ENCODE data around the gene SPEF1.

The SPEF1 gene

GRCh38 chr20:3785240-3786125 lies 4.2 kb upstream of the SPEF1 start:
- POLR2A ChIA-PET: interaction anchor here (0.7 to 3.3 kb wide), 8 partner anchors 15 to 288 kb away, joined by 3 to 47 read pairs (median 6); partner anchors contain the start of genes ADISSP and AP5S1
- no peak for DNase-seq (ENCODE audit: extremely low spot score)
- TF ChIP-seq SP1 (IDR thresholded peaks at IDR 0.05): no peak
- TF ChIP-seq LEF1 (IDR thresholded peaks at IDR 0.05; ENCODE audit: borderline replicate concordance): no peak
- no peak for TF ChIP-seq L3MBTL2 (conservative IDR thresholded peaks at IDR 0.05)
- no peak for TF ChIP-seq PKNOX1 (IDR thresholded peaks at IDR 0.05)
- TF ChIP-seq TARDBP (IDR thresholded peaks at IDR 0.05): no peak
- TF ChIP-seq SUZ12 (IDR thresholded peaks at IDR 0.05): no peak
- TF ChIP-seq FOXA1 (IDR thresholded peaks at IDR 0.05): no peak
- TF ChIP-seq ZNF384 (IDR thresholded peaks at IDR 0.05): no peak
- TF ChIP-seq NFRKB (IDR thresholded peaks at IDR 0.05): no peak
- no peak for TF ChIP-seq ELF4 (IDR thresholded peaks at IDR 0.05)
- no peak for TF ChIP-seq ARNT (IDR thresholded peaks at IDR 0.05)
- no peak for TF ChIP-seq HDGF (IDR thresholded peaks at IDR 0.05; ENCODE audit: borderline replicate concordance)
- TF ChIP-seq FOXM1 (IDR thresholded peaks at IDR 0.05; ENCODE audit: borderline replicate concordance): no peak
- TF ChIP-seq BHLHE40 (IDR thresholded peaks at IDR 0.05; ENCODE audit: borderline replicate concordance): no peak
- no peak for TF ChIP-seq CTBP1 (IDR thresholded peaks at IDR 0.05; ENCODE audit: borderline replicate concordance)
- no peak for TF ChIP-seq FOXK2 (IDR thresholded peaks at IDR 0.05)
- CTCF ChIA-PET: interaction anchor here (0.6 to 1.7 kb wide), 3 partner anchors 33 to 80 kb away, joined by 3 to 7 read pairs (median 3); no protein-coding TSS in a partner anchor

GRCh38 chr20:3784863-3785239 lies 3.6 kb upstream of the SPEF1 start:
- DNase-seq (ENCODE audit: extremely low spot score): no peak
- TF ChIP-seq ELF4 (IDR thresholded peaks at IDR 0.05) (no peak), TARDBP (IDR thresholded peaks at IDR 0.05) (no peak), CTBP1 (IDR thresholded peaks at IDR 0.05; ENCODE audit: borderline replicate concordance) (no peak), PKNOX1 (IDR thresholded peaks at IDR 0.05) (no peak), ZNF384 (IDR thresholded peaks at IDR 0.05) (no peak), FOXA1 (IDR thresholded peaks at IDR 0.05) (no peak), NFRKB (IDR thresholded peaks at IDR 0.05) (no peak), SUZ12 (IDR thresholded peaks at IDR 0.05) (no peak), ARNT (IDR thresholded peaks at IDR 0.05) (no peak), LEF1 (IDR thresholded peaks at IDR 0.05; ENCODE audit: borderline replicate concordance) (no peak), FOXK2 (IDR thresholded peaks at IDR 0.05) (no peak), SP1 (IDR thresholded peaks at IDR 0.05) (no peak), BHLHE40 (IDR thresholded peaks at IDR 0.05; ENCODE audit: borderline replicate concordance) (no peak), L3MBTL2 (conservative IDR thresholded peaks at IDR 0.05) (no peak), FOXM1 (IDR thresholded peaks at IDR 0.05; ENCODE audit: borderline replicate concordance) (no peak), HDGF (IDR thresholded peaks at IDR 0.05; ENCODE audit: borderline replicate concordance) (no peak)
- POLR2A ChIA-PET: interaction anchor here (2.6 to 3.3 kb wide), 3 partner anchors 15 to 35 kb away, joined by 7 to 47 read pairs (median 11); partner anchors contain the start of genes ADISSP and AP5S1
- CTCF ChIA-PET: no interaction called here

- no peak for DNase-seq (ENCODE audit: extremely low spot score)
- no peak for TF ChIP-seq HDGF (IDR thresholded peaks at IDR 0.05; ENCODE audit: borderline replicate concordance)
- TF ChIP-seq NFRKB (IDR thresholded peaks at IDR 0.05): no peak
- TF ChIP-seq PKNOX1 (IDR thresholded peaks at IDR 0.05): no peak
- no peak for TF ChIP-seq SUZ12 (IDR thresholded peaks at IDR 0.05)
- TF ChIP-seq FOXA1 (IDR thresholded peaks at IDR 0.05): no peak
- no peak for TF ChIP-seq SP1 (IDR thresholded peaks at IDR 0.05)
- TF ChIP-seq L3MBTL2 (conservative IDR thresholded peaks at IDR 0.05): no peak
- TF ChIP-seq ZNF384 (IDR thresholded peaks at IDR 0.05): no peak
- TF ChIP-seq ELF4 (IDR thresholded peaks at IDR 0.05): no peak
- TF ChIP-seq FOXM1 (IDR thresholded peaks at IDR 0.05; ENCODE audit: borderline replicate concordance): no peak
- TF ChIP-seq ARNT (IDR thresholded peaks at IDR 0.05): no peak
- no peak for TF ChIP-seq LEF1 (IDR thresholded peaks at IDR 0.05; ENCODE audit: borderline replicate concordance)
- TF ChIP-seq CTBP1 (IDR thresholded peaks at IDR 0.05; ENCODE audit: borderline replicate concordance): no peak
- TF ChIP-seq FOXK2 (IDR thresholded peaks at IDR 0.05): no peak
- ChIA-PET CTCF (no interaction called here), POLR2A (interaction anchor here (1.3 to 3.3 kb wide), 3 partner anchors 16 to 36 kb away, joined by 4 to 47 read pairs (median 11); partner anchors contain the start of genes ADISSP and AP5S1)
These were observed 3.1 kb upstream of the SPEF1 start for GRCh38 chr20:3784216-3784853.

GRCh38 chr20:3783511-3784195 lies 2.4 kb upstream of the SPEF1 start:
- no peak for DNase-seq (ENCODE audit: extremely low spot score)
- TF ChIP-seq TARDBP (IDR thresholded peaks at IDR 0.05) (no peak), NFRKB (IDR thresholded peaks at IDR 0.05) (no peak), SUZ12 (IDR thresholded peaks at IDR 0.05) (no peak), CTBP1 (IDR thresholded peaks at IDR 0.05; ENCODE audit: borderline replicate concordance) (no peak), ZNF384 (IDR thresholded peaks at IDR 0.05) (no peak), FOXA1 (IDR thresholded peaks at IDR 0.05) (no peak), SP1 (IDR thresholded peaks at IDR 0.05) (no peak), BHLHE40 (IDR thresholded peaks at IDR 0.05; ENCODE audit: borderline replicate concordance) (no peak), PKNOX1 (IDR thresholded peaks at IDR 0.05) (no peak), LEF1 (IDR thresholded peaks at IDR 0.05; ENCODE audit: borderline replicate concordance) (no peak), ARNT (IDR thresholded peaks at IDR 0.05) (no peak), FOXM1 (IDR thresholded peaks at IDR 0.05; ENCODE audit: borderline replicate concordance) (no peak), HDGF (IDR thresholded peaks at IDR 0.05; ENCODE audit: borderline replicate concordance) (no peak), ELF4 (IDR thresholded peaks at IDR 0.05) (no peak), L3MBTL2 (conservative IDR thresholded peaks at IDR 0.05) (no peak), FOXK2 (IDR thresholded peaks at IDR 0.05) (no peak)
- ChIA-PET CTCF (interaction anchor here (0.5 to 1.2 kb wide), 2 partner anchors 34 to 1072 kb away, joined by 3 to 4 read pairs; no protein-coding TSS in a partner anchor), POLR2A (interaction anchor here (1.3 to 2.7 kb wide), 2 partner anchors 16 to 37 kb away, joined by 4 to 11 read pairs; partner anchors contain the start of genes ADISSP and AP5S1)
